ENCODE data around the gene SLC4A3.

Gene SLC4A3

DNA sequence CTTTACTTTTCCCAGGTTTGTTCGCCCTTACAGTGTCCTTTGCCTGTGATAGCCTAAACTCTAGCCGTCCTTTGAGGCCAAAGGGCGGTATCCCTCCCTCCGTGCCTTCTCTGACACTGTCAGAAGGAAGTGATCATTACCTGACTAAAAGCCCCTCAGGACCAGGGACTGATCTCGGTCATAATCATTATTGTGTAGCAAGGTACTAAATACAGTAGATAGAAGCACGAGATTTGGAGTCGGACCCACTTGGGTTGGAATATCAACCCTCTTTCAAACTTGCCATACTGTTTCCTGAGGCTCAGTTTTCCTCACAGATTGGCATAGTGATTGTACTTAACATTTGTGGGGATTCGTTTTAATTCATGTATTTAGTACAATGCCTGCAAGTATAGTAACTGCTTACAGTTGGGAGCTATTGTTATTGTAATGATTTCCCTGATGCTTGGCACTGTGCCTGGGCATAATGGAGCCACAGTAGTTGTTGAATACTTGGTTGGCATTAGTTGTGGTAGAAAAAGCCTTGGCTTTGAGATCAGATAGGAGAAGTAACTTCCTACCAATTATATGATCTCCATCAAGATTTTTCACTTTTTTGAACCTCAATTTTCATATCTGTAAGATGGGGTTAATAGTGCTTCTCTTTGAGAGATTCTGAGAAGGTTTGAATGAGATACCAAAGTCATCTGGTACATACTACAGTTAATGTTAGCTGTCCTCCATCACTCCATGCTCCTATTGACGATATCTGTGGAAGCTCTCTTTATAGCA lies 28.9 kb upstream of the SLC4A3 start:
- Mint-ChIP-seq H3K27me3 (ENCODE audit: low read depth, poor library complexity) (peaks cover 7% of the 10 kb centered on the region), H3K36me3 (ENCODE audit: low read depth) (peaks cover 5% of the 10 kb centered on the region), H3K4me3 (peak overlapping the region; percentile 98), H3K9me3 (no peaks in the 10 kb centered on the region), H3K4me1 (peaks cover 36% of the 10 kb centered on the region), H3K27ac (peak overlapping the region; percentile 99)
- TF ChIP-seq CTCF (IDR thresholded peaks at IDR 0.05): no peak
- no peak for DNase-seq

DNA sequence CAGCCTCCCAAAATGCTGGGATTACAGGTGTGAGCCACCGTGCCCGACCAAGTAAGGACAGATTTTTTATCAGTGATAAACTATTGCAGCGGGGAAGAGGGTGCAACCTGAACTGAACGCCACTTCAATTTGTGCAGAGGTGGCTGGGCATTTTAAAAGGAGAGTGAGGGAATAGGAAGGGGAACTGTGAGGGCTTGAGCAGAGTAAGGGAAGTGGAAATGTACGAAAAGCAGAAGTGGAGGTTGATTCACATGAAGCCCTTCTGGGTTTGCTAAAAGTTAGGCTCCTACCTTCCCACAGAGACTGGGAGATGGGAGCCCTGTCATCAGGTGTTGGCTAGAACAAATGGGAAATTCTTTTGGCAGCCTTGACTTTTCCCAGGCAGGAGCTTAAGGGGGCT lies 23.7 kb upstream of the SLC4A3 start:
- H3K27ac Mint-ChIP-seq: no peak overlapping the region

GRCh38 chr2:219605607-219605954 lies 21.8 kb upstream of the SLC4A3 start:
- Mint-ChIP-seq H3K36me3 (ENCODE audit: low read depth) (peaks cover 27% of the 10 kb centered on the region), H3K4me1 (no peaks in the 10 kb centered on the region), H3K27me3 (ENCODE audit: low read depth, poor library complexity) (no peaks in the 10 kb centered on the region), H3K9me3 (no peaks in the 10 kb centered on the region), H3K4me3 (no peak overlapping the region), H3K27ac (no peak overlapping the region)
- no peak for DNase-seq
- no peak for TF ChIP-seq CTCF (IDR thresholded peaks at IDR 0.05)

More for the DNA sequence above, 23.7 kb upstream of the SLC4A3 start:
- Mint-ChIP-seq H3K4me3 (no peak overlapping the region), H3K9me3 (no peaks in the 10 kb centered on the region), H3K4me1 (no peaks in the 10 kb centered on the region), H3K36me3 (ENCODE audit: low read depth) (peaks cover 21% of the 10 kb centered on the region), H3K27me3 (ENCODE audit: low read depth, poor library complexity) (no peaks in the 10 kb centered on the region)
- DNase-seq: no peak
- no peak for TF ChIP-seq CTCF (IDR thresholded peaks at IDR 0.05)

DNA sequence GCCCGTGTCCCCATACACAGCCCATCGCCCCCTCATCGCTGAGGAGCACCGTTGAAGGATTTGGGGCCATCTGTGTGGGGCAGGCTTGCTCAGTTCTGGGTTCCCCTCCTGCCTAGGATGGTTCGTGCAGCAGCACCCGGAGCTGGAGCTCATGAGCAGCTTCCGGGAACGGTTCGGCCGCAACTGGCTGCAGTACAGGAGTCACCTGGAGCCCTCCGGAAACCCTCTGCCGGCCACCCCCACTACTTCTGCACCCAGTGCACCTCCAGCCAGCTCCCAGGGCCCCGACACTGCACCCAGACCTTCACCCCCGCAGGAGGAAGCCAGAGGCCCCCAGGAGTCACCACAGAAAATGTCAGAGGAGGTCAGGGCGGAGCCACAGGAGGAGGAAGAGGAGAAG lies 19.5 kb upstream of the SLC4A3 start:
- no peak for DNase-seq
- Mint-ChIP-seq H3K27me3 (ENCODE audit: low read depth, poor library complexity) (no peaks in the 10 kb centered on the region), H3K27ac (no peak overlapping the region), H3K4me1 (peaks cover 8% of the 10 kb centered on the region), H3K36me3 (ENCODE audit: low read depth) (peaks cover 31% of the 10 kb centered on the region), H3K4me3 (no peak overlapping the region), H3K9me3 (no peaks in the 10 kb centered on the region)
- no peak for TF ChIP-seq CTCF (IDR thresholded peaks at IDR 0.05)

- no peak overlapping the region for H3K27ac Mint-ChIP-seq
- TF ChIP-seq CTCF (IDR thresholded peaks at IDR 0.05): no peak
- peaks cover 10% of the 10 kb centered on the region for H3K4me1 Mint-ChIP-seq
- H3K36me3 Mint-ChIP-seq (ENCODE audit: low read depth): peaks cover 31% of the 10 kb centered on the region
- H3K27me3 Mint-ChIP-seq (ENCODE audit: low read depth, poor library complexity): no peaks in the 10 kb centered on the region
- H3K9me3 Mint-ChIP-seq: no peaks in the 10 kb centered on the region
- H3K4me3 Mint-ChIP-seq: no peak overlapping the region
- no peak for DNase-seq
Measured at GRCh38 chr2:219608399-219608964, 18.9 kb upstream of the SLC4A3 start.

Data from nephron progenitor cell (in vitro differentiated cells).